ENCODE data around the gene HPS6. TPM values are rescaled to one million over a fixed set of nuclear protein-coding genes. Genes with fewer than 3 reads are reported as not detected.

The HPS6 gene
- total RNA-seq, 1 donor from 2014 or later: 25.4 TPM

- intact Hi-C loops (cut with micrococcal nuclease): loop anchor here (1.0 kb wide), 3 partner anchors 9 to 446 kb away; partner anchors contain the start of genes ACTR1A, HPS6 and NOLC1
- Mint-ChIP-seq H3K27ac (peak within 1 kb of the TSS; percentile 92), H3K27me3 (ENCODE audit: low read depth) (no peaks in the 10 kb centered on the region)
Observed at GRCh38 chr10:102055647-102056419, 9.3 kb upstream of the HPS6 start, which contains the start of gene ARMH3. TSS of gene ARMH3 (minus strand) at chr10:102056173. CDS start at chr10:102040114, 16,059 bp downstream.

GRCh38 chr10:102059987-102060386 lies 5.2 kb upstream of the HPS6 start:
- DNase-seq (ENCODE audit: low spot score): no peak
- Mint-ChIP-seq H3K27ac (no peak overlapping the region), H3K4me1 (ENCODE audit: low read depth) (peaks cover 16% of the 10 kb centered on the region), H3K4me3 (ENCODE audit: low read depth) (no peak overlapping the region), H3K9me3 (no peaks in the 10 kb centered on the region), H3K27me3 (ENCODE audit: low read depth) (no peaks in the 10 kb centered on the region), H3K36me3 (ENCODE audit: low read depth) (peaks cover 4% of the 10 kb centered on the region)
- intact Hi-C loops (cut with micrococcal nuclease): no loop called here

More at GRCh38 chr10:102055647-102056419, 9.3 kb upstream of the HPS6 start, which contains the start of gene ARMH3:
- Mint-ChIP-seq H3K4me3 (ENCODE audit: low read depth) (peak within 1 kb of the TSS; percentile 94), H3K4me1 (ENCODE audit: low read depth) (peaks cover 16% of the 10 kb centered on the region), H3K36me3 (ENCODE audit: low read depth) (peaks cover 7% of the 10 kb centered on the region), H3K9me3 (no peaks in the 10 kb centered on the region)
- DNase-seq (ENCODE audit: low spot score): peak; percentile 90

- Mint-ChIP-seq H3K36me3 (ENCODE audit: low read depth) (peaks cover 7% of the 10 kb centered on the region), H3K9me3 (no peaks in the 10 kb centered on the region), H3K27me3 (ENCODE audit: low read depth) (no peaks in the 10 kb centered on the region), H3K4me3 (ENCODE audit: low read depth) (peak overlapping the region; percentile 80), H3K27ac (peak overlapping the region; percentile 89), H3K4me1 (ENCODE audit: low read depth) (peaks cover 21% of the 10 kb centered on the region)
- no peak for DNase-seq (ENCODE audit: low spot score)
- intact Hi-C loops (cut with micrococcal nuclease): loop anchor here (2.0 kb wide), 2 partner anchors 54 to 88 kb away; partner anchors contain the start of gene NOLC1
Observed at GRCh38 chr10:102064503-102064867, 664 bp upstream of the HPS6 start.

GRCh38 chr10:102065561-102066398 lies 631 bp downstream of the HPS6 start:
- peak overlapping the region; percentile 78 for H3K27ac Mint-ChIP-seq
- DNase-seq (ENCODE audit: low spot score): no peak
- H3K36me3 Mint-ChIP-seq (ENCODE audit: low read depth): peaks cover 9% of the 10 kb centered on the region
- no peaks in the 10 kb centered on the region for H3K27me3 Mint-ChIP-seq (ENCODE audit: low read depth)
- peaks cover 21% of the 10 kb centered on the region for H3K4me1 Mint-ChIP-seq (ENCODE audit: low read depth)
- H3K9me3 Mint-ChIP-seq: no peaks in the 10 kb centered on the region
- intact Hi-C loops (cut with micrococcal nuclease): loop anchor here (1.0 to 5.0 kb wide), 4 partner anchors 9 to 248 kb away; partner anchors contain the start of genes ARMH3, NOLC1 and OGA
- peak overlapping the region; percentile 86 for H3K4me3 Mint-ChIP-seq (ENCODE audit: low read depth)

- intact Hi-C loops (cut with micrococcal nuclease): loop anchor here (5.0 kb wide), 1 partner anchor 249 kb away; the partner anchor contains the start of gene OGA
- H3K36me3 Mint-ChIP-seq (ENCODE audit: low read depth): peaks cover 9% of the 10 kb centered on the region
- H3K4me3 Mint-ChIP-seq (ENCODE audit: low read depth): peak overlapping the region; percentile 86
- no peaks in the 10 kb centered on the region for H3K27me3 Mint-ChIP-seq (ENCODE audit: low read depth)
- H3K27ac Mint-ChIP-seq: peak overlapping the region; percentile 78
- no peaks in the 10 kb centered on the region for H3K9me3 Mint-ChIP-seq
- peaks cover 21% of the 10 kb centered on the region for H3K4me1 Mint-ChIP-seq (ENCODE audit: low read depth)
- no peak for DNase-seq (ENCODE audit: low spot score)
Observed at GRCh38 chr10:102066399-102067088, 1.4 kb downstream of the HPS6 start.

- Mint-ChIP-seq H3K9me3 (no peaks in the 10 kb centered on the region), H3K27ac (no peak overlapping the region)
- intact Hi-C loops (cut with micrococcal nuclease): loop anchor here (5.0 kb wide), 1 partner anchor 250 kb away; the partner anchor contains the start of gene OGA
Observed at GRCh38 chr10:102067091-102067916, 2.2 kb downstream of the HPS6 start.

GRCh38 chr10:102068216-102068615 lies 3.1 kb downstream of the HPS6 start:
- DNase-seq (ENCODE audit: low spot score): no peak
- H3K9me3 Mint-ChIP-seq: no peaks in the 10 kb centered on the region
- no peak overlapping the region for H3K27ac Mint-ChIP-seq
- H3K27me3 Mint-ChIP-seq (ENCODE audit: low read depth): no peaks in the 10 kb centered on the region
- peaks cover 9% of the 10 kb centered on the region for H3K36me3 Mint-ChIP-seq (ENCODE audit: low read depth)
- H3K4me1 Mint-ChIP-seq (ENCODE audit: low read depth): peaks cover 20% of the 10 kb centered on the region
- intact Hi-C loops (cut with micrococcal nuclease): loop anchor here (5.0 kb wide), 1 partner anchor 251 kb away; the partner anchor contains the start of gene OGA
- no peak overlapping the region for H3K4me3 Mint-ChIP-seq (ENCODE audit: low read depth)

More at GRCh38 chr10:102067091-102067916, 2.2 kb downstream of the HPS6 start:
- Mint-ChIP-seq H3K27me3 (ENCODE audit: low read depth) (no peaks in the 10 kb centered on the region), H3K4me3 (ENCODE audit: low read depth) (peak overlapping the region; percentile 66), H3K36me3 (ENCODE audit: low read depth) (peaks cover 9% of the 10 kb centered on the region), H3K4me1 (ENCODE audit: low read depth) (peaks cover 21% of the 10 kb centered on the region)
- DNase-seq (ENCODE audit: low spot score): no peak

GRCh38 chr10:102069071-102069470 lies 3.9 kb downstream of the HPS6 start:
- intact Hi-C loops (cut with micrococcal nuclease): loop anchor here (5.0 kb wide), 1 partner anchor 252 kb away; the partner anchor contains the start of gene OGA
- Mint-ChIP-seq H3K4me1 (ENCODE audit: low read depth) (peaks cover 19% of the 10 kb centered on the region), H3K27me3 (ENCODE audit: low read depth) (no peaks in the 10 kb centered on the region), H3K9me3 (no peaks in the 10 kb centered on the region), H3K4me3 (ENCODE audit: low read depth) (no peak overlapping the region), H3K27ac (no peak overlapping the region), H3K36me3 (ENCODE audit: low read depth) (peaks cover 9% of the 10 kb centered on the region)
- DNase-seq (ENCODE audit: low spot score): no peak

- intact Hi-C loops (cut with micrococcal nuclease): loop anchor here (1.0 kb wide), 2 partner anchors 184 to 233 kb away; no protein-coding TSS in a partner anchor
Observed at GRCh38 chr10:102072673-102073527, 7.8 kb downstream of the HPS6 start.

GRCh38 chr10:102083541-102083940 lies 18.4 kb downstream of the HPS6 start:
- no peak overlapping the region for H3K27ac Mint-ChIP-seq
- no peak overlapping the region for H3K4me3 Mint-ChIP-seq (ENCODE audit: low read depth)
- H3K27me3 Mint-ChIP-seq (ENCODE audit: low read depth): no peaks in the 10 kb centered on the region
- no peak for DNase-seq (ENCODE audit: low spot score)
- H3K36me3 Mint-ChIP-seq (ENCODE audit: low read depth): no peaks in the 10 kb centered on the region
- intact Hi-C loops (cut with micrococcal nuclease): no loop called here
- H3K4me1 Mint-ChIP-seq (ENCODE audit: low read depth): no peaks in the 10 kb centered on the region
- no peaks in the 10 kb centered on the region for H3K9me3 Mint-ChIP-seq

More at GRCh38 chr10:102072673-102073527, 7.8 kb downstream of the HPS6 start:
- H3K27ac Mint-ChIP-seq: no peak overlapping the region
- H3K9me3 Mint-ChIP-seq: no peaks in the 10 kb centered on the region
- peaks cover 5% of the 10 kb centered on the region for H3K36me3 Mint-ChIP-seq (ENCODE audit: low read depth)
- no peaks in the 10 kb centered on the region for H3K4me1 Mint-ChIP-seq (ENCODE audit: low read depth)
- peak; percentile 67 for DNase-seq (ENCODE audit: low spot score)
- no peak overlapping the region for H3K4me3 Mint-ChIP-seq (ENCODE audit: low read depth)
- H3K27me3 Mint-ChIP-seq (ENCODE audit: low read depth): no peaks in the 10 kb centered on the region

GRCh38 chr10:102085336-102085735 lies 20.2 kb downstream of the HPS6 start:
- Mint-ChIP-seq H3K9me3 (no peaks in the 10 kb centered on the region), H3K4me3 (ENCODE audit: low read depth) (no peak overlapping the region), H3K27me3 (ENCODE audit: low read depth) (no peaks in the 10 kb centered on the region), H3K4me1 (ENCODE audit: low read depth) (no peaks in the 10 kb centered on the region), H3K36me3 (ENCODE audit: low read depth) (no peaks in the 10 kb centered on the region), H3K27ac (no peak overlapping the region)
- intact Hi-C loops (cut with micrococcal nuclease): no loop called here
- no peak for DNase-seq (ENCODE audit: low spot score)
